Fibroblast of lung (primary cell): ENCODE measurements around the gene APOO. TPM values are rescaled to one million over a fixed set of nuclear protein-coding genes. Genes with fewer than 3 reads are reported as not detected.

Experiments used
- DNase-seq, 2 donors: peaks; one replicate each; pipeline versions ENCODE4 v3.0.0 to v3.0.0-alpha.2; 2010; ENCODE audit warnings: low read depth in 2 of 2
- H2AFZ ChIP-seq: 2 replicates; pipeline ENCODE4 v1.5.1; 2012; ENCODE audit warnings: low read length, control low read depth, inconsistent platforms
- H3K27ac ChIP-seq: 2 replicates; pipeline ENCODE4 v1.5.1; 2011; ENCODE audit warnings: low read length, control low read depth; ENCODE audit not compliant: insufficient read depth
- H3K27me3 ChIP-seq: 2 replicates; pipeline ENCODE4 v1.5.1; 2011; ENCODE audit warnings: mild to moderate bottlenecking, low read length; ENCODE audit not compliant: control insufficient read depth, insufficient read depth
- H3K36me3 ChIP-seq: 2 replicates; pipeline ENCODE4 v1.5.1; 2011; ENCODE audit warnings: low read length; ENCODE audit not compliant: control insufficient read depth, insufficient read depth
- H3K4me1 ChIP-seq: 2 replicates; pipeline ENCODE4 v1.5.1; 2011; ENCODE audit warnings: low read length; ENCODE audit not compliant: control insufficient read depth, insufficient read depth; ENCODE audit errors: extremely low read depth
- H3K4me2 ChIP-seq: 2 replicates; pipeline ENCODE4 v1.5.1; 2011; ENCODE audit warnings: low read length, control low read depth; ENCODE audit not compliant: insufficient read depth; ENCODE audit errors: extremely low read depth
- H3K4me3 ChIP-seq, 4 experiments: fragments of 200-600 bp in 1 of 4; sonication (generic) in 1 of 4; replicated peaks in 1 of 4; 2 replicates each; pipeline ENCODE4 v1.5.1; 2011 to 2016; ENCODE audit warnings: low read length in 4 of 4, low read depth in 3 of 4, mild to moderate bottlenecking in 3 of 4, control low read depth in 2 of 4, inconsistent platforms in 1 of 4, mixed read lengths in 1 of 4; ENCODE audit not compliant: insufficient read depth in 1 of 4; ENCODE audit errors: control extremely low read depth in 1 of 4
- H3K79me2 ChIP-seq: 2 replicates; pipeline ENCODE4 v1.5.1; 2012; ENCODE audit warnings: mild to moderate bottlenecking, low read length, inconsistent platforms; ENCODE audit not compliant: control insufficient read depth, insufficient read depth
- H3K9ac ChIP-seq: 2 replicates; pipeline ENCODE4 v1.5.1; 2011; ENCODE audit warnings: mild to moderate bottlenecking, low read length, control low read depth; ENCODE audit not compliant: insufficient read depth
- H3K9me3 ChIP-seq: 2 replicates; pipeline ENCODE4 v1.5.1; 2012; ENCODE audit warnings: low read depth, low read length; ENCODE audit not compliant: control insufficient read depth, insufficient read depth
- H4K20me1 ChIP-seq: 2 replicates; pipeline ENCODE4 v1.5.1; 2011; ENCODE audit warnings: low read length; ENCODE audit not compliant: control insufficient read depth, insufficient read depth; ENCODE audit errors: extremely low read depth
- CTCF ChIP-seq, 2 donors: IDR thresholded peaks in 1 of 2; conservative IDR thresholded peaks in 1 of 2; 1 replicate in 1 of 2; 2 replicates in 1 of 2; pipeline ENCODE4 v1.5.1; 2011 to 2012; ENCODE audit warnings: low read length in 2 of 2, control low read depth in 1 of 2, inconsistent platforms in 1 of 2, low read depth in 1 of 2, mild to moderate bottlenecking in 1 of 2
- EZH2 ChIP-seq: IDR thresholded peaks from 2 replicates; pipeline ENCODE4 v1.5.1; 2012; ENCODE audit warnings: low read length, control low read depth, mild to moderate bottlenecking; ENCODE audit errors: missing control alignments
- polyA plus RNA-seq, 2 donors: library from polyadenylated mRNA; depleted of rRNA in 1 of 2; stranded (reverse) in 1 of 2; unstranded in 1 of 2; fragments of >200 nt; gene quantifications; 2 replicates each; pipeline ENCODE4 v1.2.1, GENCODE V29; 2011 to 2012; ENCODE audit warnings: missing spikeins in 1 of 2
- total RNA-seq: library from RNA; depleted of rRNA; stranded (reverse); fragments of >200 nt; gene quantifications from 2 replicates; pipeline ENCODE4 v1.2.1, GENCODE V29; 2014

APOO gene
- total and polyA plus RNA-seq, 2 donors (not counting 1 experiment from before 2014, with no cell fraction given): 8.1 to 17.0 TPM

- no peak overlapping the region for H2AFZ ChIP-seq
These were observed 82.1 kb downstream of the APOO start for GRCh38 chrX:23825675-23826074.

GRCh38 chrX:23822841-23823240 is 84.9 kb downstream of the APOO start:
- Histone ChIP-seq H3K27ac (no peak overlapping the region), H3K9ac (no peak overlapping the region), H3K36me3 (no peaks in the 10 kb centered on the region), H3K27me3 (no peaks in the 10 kb centered on the region), H3K9me3 (no peaks in the 10 kb centered on the region), H3K4me2 (no peak overlapping the region), H3K4me3 (no peak overlapping the region), H3K79me2 (no peaks in the 10 kb centered on the region), H2AFZ (no peak overlapping the region), H4K20me1 (no peaks in the 10 kb centered on the region), H3K4me1 (no peaks in the 10 kb centered on the region)
- no peak for DNase-seq
- TF ChIP-seq EZH2: no peak
- no peak for TF ChIP-seq CTCF (conservative IDR thresholded peaks at IDR 0.05 in 1 of 2, IDR thresholded peaks at IDR 0.05 in 1 of 2; ENCODE audit: low read depth in 1 of 2, low read length in 2 of 2)

More at GRCh38 chrX:23825675-23826074, 82.1 kb downstream of the APOO start:
- Histone ChIP-seq H3K36me3 (no peaks in the 10 kb centered on the region), H3K4me2 (no peak overlapping the region), H3K27me3 (no peaks in the 10 kb centered on the region), H4K20me1 (no peaks in the 10 kb centered on the region), H3K9me3 (no peaks in the 10 kb centered on the region), H3K4me1 (no peaks in the 10 kb centered on the region), H3K79me2 (no peaks in the 10 kb centered on the region), H3K9ac (no peak overlapping the region), H3K4me3 (no peak overlapping the region), H3K27ac (no peak overlapping the region)
- no peak for DNase-seq
- no peak for TF ChIP-seq CTCF (conservative IDR thresholded peaks at IDR 0.05 in 1 of 2, IDR thresholded peaks at IDR 0.05 in 1 of 2; ENCODE audit: low read depth in 1 of 2, low read length in 2 of 2)
- TF ChIP-seq EZH2: no peak

- Histone ChIP-seq H4K20me1 (no peaks in the 10 kb centered on the region), H3K27ac (no peak overlapping the region), H3K79me2 (no peaks in the 10 kb centered on the region), H3K4me2 (no peak overlapping the region), H3K9ac (no peak overlapping the region), H3K4me1 (no peaks in the 10 kb centered on the region), H3K4me3 (no peak overlapping the region), H3K9me3 (no peaks in the 10 kb centered on the region), H2AFZ (no peak overlapping the region), H3K27me3 (no peaks in the 10 kb centered on the region), H3K36me3 (no peaks in the 10 kb centered on the region)
- peak; percentile 45 to 51 for DNase-seq
- TF ChIP-seq EZH2 (no peak), CTCF (conservative IDR thresholded peaks at IDR 0.05 in 1 of 2, IDR thresholded peaks at IDR 0.05 in 1 of 2; ENCODE audit: low read depth in 1 of 2, low read length in 2 of 2) (no peak)
These were observed 85.3 kb downstream of the APOO start for GRCh38 chrX:23822397-23822796.
